HUES64 (cell line): ENCODE data around the gene HIVEP3.

Source experiments
- H3K27ac ChIP-seq: 2 replicates; pipeline ENCODE4 v1.7.0; 2013; ENCODE audit warnings: low read depth, low read length, inconsistent platforms
- H3K27me3 ChIP-seq: 2 replicates; pipeline ENCODE4 v1.6.1; 2013; ENCODE audit warnings: mild to moderate bottlenecking, low read length; ENCODE audit not compliant: insufficient read depth
- H3K36me3 ChIP-seq: 2 replicates; pipeline ENCODE4 v1.6.1; 2013; ENCODE audit warnings: mild to moderate bottlenecking, low read length; ENCODE audit not compliant: insufficient read depth
- H3K4me1 ChIP-seq: 2 replicates; pipeline ENCODE4 v1.6.1; 2013; ENCODE audit warnings: mild to moderate bottlenecking, low read length, moderate library complexity; ENCODE audit not compliant: insufficient read depth
- H3K4me3 ChIP-seq: 2 replicates; pipeline ENCODE4 v1.5.1; 2013; ENCODE audit warnings: mild to moderate bottlenecking, low read length, moderate library complexity
- H3K9ac ChIP-seq: 2 replicates; pipeline ENCODE4 v1.6.1; 2013; ENCODE audit warnings: mild to moderate bottlenecking, low read depth, low read length
- H3K9me3 ChIP-seq: 2 replicates; pipeline ENCODE4 v1.6.1; 2013; ENCODE audit warnings: low read depth, low read length; ENCODE audit not compliant: insufficient read depth
- WGBS: fragments of 150-250, 120-280 bp; methylation state at CpG from one replicate; pipeline ENCODE4 v1.1.7; 2013; ENCODE audit warnings: missing lambda C conversion rate; 5-methylcytosine and 5-hydroxymethylcytosine counted together

The HIVEP3 gene

GRCh38 chr1:41650028-41650880 lies 268.5 kb downstream of the HIVEP3 start:
- 55% methylated on average over 10 of the region's 11 CpGs for WGBS

GRCh38 chr1:41649396-41650027 lies 269.2 kb downstream of the HIVEP3 start:
- H3K4me3 ChIP-seq = no peak overlapping the region
- no peaks in the 10 kb centered on the region for H3K27me3 ChIP-seq
- 61% methylated on average over 6 of the region's 9 CpGs for WGBS
- no peak overlapping the region for H3K27ac ChIP-seq
- no peak overlapping the region for H3K9ac ChIP-seq
- H3K4me1 ChIP-seq = peaks cover 10% of the 10 kb centered on the region; the same call in 1 of the 2 replicates
- H3K9me3 ChIP-seq = no peaks in the 10 kb centered on the region
- H3K36me3 ChIP-seq = no peaks in the 10 kb centered on the region

More at GRCh38 chr1:41650028-41650880, 268.5 kb downstream of the HIVEP3 start:
- 0 out of 2 replicates have a peak, but pooled peaks cover 8% of the 10 kb centered on the region for H3K4me1 ChIP-seq
- no peaks in the 10 kb centered on the region for H3K9me3 ChIP-seq
- no peaks in the 10 kb centered on the region for H3K36me3 ChIP-seq
- no peak overlapping the region for H3K4me3 ChIP-seq
- H3K27me3 ChIP-seq = no peaks in the 10 kb centered on the region
- no peak overlapping the region for H3K27ac ChIP-seq
- no peak overlapping the region for H3K9ac ChIP-seq

GRCh38 chr1:41648844-41649243 lies 269.9 kb downstream of the HIVEP3 start:
- H3K4me1 ChIP-seq = peaks cover 10% of the 10 kb centered on the region; the same call in 1 of the 2 replicates
- H3K36me3 ChIP-seq = no peaks in the 10 kb centered on the region
- no peak overlapping the region for H3K27ac ChIP-seq
- H3K9me3 ChIP-seq = no peaks in the 10 kb centered on the region
- no peak overlapping the region for H3K9ac ChIP-seq
- H3K4me3 ChIP-seq = no peak overlapping the region
- WGBS = 94% methylated on average over 6 of the region's 6 CpGs
- H3K27me3 ChIP-seq = no peaks in the 10 kb centered on the region

- H3K9ac ChIP-seq = no peak overlapping the region
- no peak overlapping the region for H3K27ac ChIP-seq
- H3K4me1 ChIP-seq = peaks cover 10% of the 10 kb centered on the region; the same call in 1 of the 2 replicates
- WGBS = 94% methylated on average over 5 of the region's 5 CpGs
- no peaks in the 10 kb centered on the region for H3K27me3 ChIP-seq
- no peak overlapping the region for H3K4me3 ChIP-seq
- no peaks in the 10 kb centered on the region for H3K9me3 ChIP-seq
- H3K36me3 ChIP-seq = no peaks in the 10 kb centered on the region
Measured at GRCh38 chr1:41648230-41648629, 270.5 kb downstream of the HIVEP3 start.

- H3K9me3 ChIP-seq = no peaks in the 10 kb centered on the region
- H3K36me3 ChIP-seq = no peaks in the 10 kb centered on the region
- peaks cover 10% of the 10 kb centered on the region; the same call in 1 of the 2 replicates for H3K4me1 ChIP-seq
- H3K27me3 ChIP-seq = no peaks in the 10 kb centered on the region
- no peak overlapping the region for H3K4me3 ChIP-seq
- 92% methylated on average over 4 of the region's 4 CpGs for WGBS
- H3K27ac ChIP-seq = no peak overlapping the region
- H3K9ac ChIP-seq = no peak overlapping the region
Measured at GRCh38 chr1:41647221-41648135, 271.2 kb downstream of the HIVEP3 start.

- Histone ChIP-seq H3K4me1 (peaks cover 10% of the 10 kb centered on the region; the same call in 1 of the 2 replicates), H3K27ac (no peak overlapping the region)
Measured at GRCh38 chr1:41646186-41646585, 272.5 kb downstream of the HIVEP3 start.

GRCh38 chr1:41645062-41645461 lies 273.7 kb downstream of the HIVEP3 start:
- no peaks in the 10 kb centered on the region for H3K9me3 ChIP-seq
- no peak overlapping the region for H3K9ac ChIP-seq
- H3K4me3 ChIP-seq = no peak overlapping the region
- no peak overlapping the region for H3K27ac ChIP-seq
- H3K36me3 ChIP-seq = no peaks in the 10 kb centered on the region
- peaks cover 8% of the 10 kb centered on the region; the same call in 1 of the 2 replicates for H3K4me1 ChIP-seq
- WGBS = 89% methylated on average over 2 of the region's 2 CpGs
- H3K27me3 ChIP-seq = no peaks in the 10 kb centered on the region

More at GRCh38 chr1:41646186-41646585, 272.5 kb downstream of the HIVEP3 start:
- Histone ChIP-seq H3K9ac (no peak overlapping the region), H3K27me3 (no peaks in the 10 kb centered on the region), H3K4me3 (no peak overlapping the region), H3K9me3 (no peaks in the 10 kb centered on the region), H3K36me3 (no peaks in the 10 kb centered on the region)
- WGBS = 90% methylated on average over 4 of the region's 4 CpGs

GRCh38 chr1:41642922-41643821 lies 275.6 kb downstream of the HIVEP3 start:
- WGBS = 91% methylated on average over 13 of the region's 13 CpGs
- H3K4me1 ChIP-seq = peaks cover 8% of the 10 kb centered on the region; the same call in 1 of the 2 replicates
- H3K4me3 ChIP-seq = no peak overlapping the region

GRCh38 chr1:41641941-41642527 lies 276.7 kb downstream of the HIVEP3 start:
- peaks cover 8% of the 10 kb centered on the region; the same call in 1 of the 2 replicates for H3K4me1 ChIP-seq
- no peak overlapping the region for H3K4me3 ChIP-seq
- no peaks in the 10 kb centered on the region for H3K9me3 ChIP-seq
- H3K36me3 ChIP-seq = no peaks in the 10 kb centered on the region
- no peak overlapping the region for H3K27ac ChIP-seq
- H3K9ac ChIP-seq = no peak overlapping the region
- H3K27me3 ChIP-seq = no peaks in the 10 kb centered on the region
- WGBS = 89% methylated on average over 7 of the region's 7 CpGs

More at GRCh38 chr1:41642922-41643821, 275.6 kb downstream of the HIVEP3 start:
- H3K9me3 ChIP-seq = no peaks in the 10 kb centered on the region
- H3K9ac ChIP-seq = no peak overlapping the region
- H3K36me3 ChIP-seq = no peaks in the 10 kb centered on the region
- H3K27me3 ChIP-seq = no peaks in the 10 kb centered on the region
- no peak overlapping the region for H3K27ac ChIP-seq

- Histone ChIP-seq H3K9me3 (no peaks in the 10 kb centered on the region), H3K27me3 (no peaks in the 10 kb centered on the region), H3K9ac (no peak overlapping the region), H3K4me3 (no peak overlapping the region), H3K27ac (no peak overlapping the region), H3K4me1 (peaks cover 8% of the 10 kb centered on the region; the same call in 1 of the 2 replicates), H3K36me3 (no peaks in the 10 kb centered on the region)
- 96% methylated on average over 3 of the region's 3 CpGs for WGBS
Measured at GRCh38 chr1:41641475-41641814, 277.3 kb downstream of the HIVEP3 start.
